ENCODE results near the gene NDUFS8. TPM values are rescaled to one million over a fixed set of nuclear protein-coding genes. Genes with fewer than 3 reads are reported as not detected.

The NDUFS8 gene
- total RNA-seq, 1 donor from 2014 or later = 172 TPM

GRCh38 chr11:68077617-68078582, 47.4 kb downstream of the NDUFS8 start:
- DNase-seq (ENCODE audit: low spot score) = peak; percentile 45

GRCh38 chr11:68080860-68081259, 50.4 kb downstream of the NDUFS8 start:
- peak; percentile 29 for DNase-seq (ENCODE audit: low spot score)

- peak; percentile 68 for DNase-seq (ENCODE audit: low spot score)
Measured at GRCh38 chr11:68081691-68082090, 51.2 kb downstream of the NDUFS8 start.

GRCh38 chr11:68082481-68082880, 52.0 kb downstream of the NDUFS8 start:
- no peak for DNase-seq (ENCODE audit: low spot score)

GRCh38 chr11:68083517-68083916, 53.0 kb downstream of the NDUFS8 start:
- no peak for DNase-seq (ENCODE audit: low spot score)

Other genes with a start within 250 kb of the NDUFS8 start
- 98.3 TPM for gene UNC93B1, start 26.6 kb upstream of the NDUFS8 start, total RNA-seq
- gene ALDH3B1, start 20.4 kb upstream of the NDUFS8 start, total RNA-seq = 25.4 TPM
- gene TCIRG1, start 8.3 kb downstream of the NDUFS8 start, total RNA-seq = 134 TPM
- 66.2 TPM for gene CHKA, start 90.7 kb downstream of the NDUFS8 start, total RNA-seq
- 67.6 TPM for gene KMT5B, start 182.6 kb downstream of the NDUFS8 start, total RNA-seq
- 37.1 TPM for gene C11orf24, start 241.3 kb downstream of the NDUFS8 start, total RNA-seq